Measurements from ENCODE around the gene HCAR2. TPM values are rescaled to one million over a fixed set of nuclear protein-coding genes. Genes with fewer than 3 reads are reported as not detected.

Gene HCAR2
- total RNA-seq, 3 donors from 2014 or later (not counting 1 experiment from before 2014, with no cell fraction given) = 1.3 to 8.5 (median 1.5) TPM

GRCh38 chr12:122738571-122738970 lies 35.4 kb upstream of the HCAR2 start:
- intact Hi-C loops (cut with micrococcal nuclease) = no loop called here
- H3K4me3 Mint-ChIP-seq = no peak overlapping the region
- WGBS (ENCODE audit: insufficient coverage) = 95% methylated on average over 5 of the region's 7 CpGs

DNA sequence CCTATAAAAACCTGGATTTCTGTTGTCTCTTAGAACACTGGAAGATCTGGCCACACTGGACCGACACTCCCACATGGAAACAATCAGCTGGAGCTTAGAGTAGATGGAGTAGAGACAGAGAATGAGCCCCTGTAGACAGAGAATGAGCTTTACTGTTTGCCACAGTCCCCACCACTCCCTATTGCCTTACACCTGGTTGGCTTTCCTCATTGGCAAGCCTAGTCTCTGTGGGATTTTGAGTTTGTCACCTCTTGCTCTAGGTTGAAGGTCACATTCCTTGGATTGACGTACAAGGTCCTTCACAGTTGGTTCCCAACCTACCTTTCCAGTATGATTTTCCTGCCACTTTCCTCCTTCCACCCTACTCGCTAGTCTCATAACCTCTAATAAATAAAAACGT lies 29.5 kb upstream of the HCAR2 start:
- no peaks in the 10 kb centered on the region for H3K27me3 ChIP-seq (ENCODE audit: control insufficient read depth, insufficient read depth, low read length)
- H3K4me3 ChIP-seq (ENCODE audit: low read length) = no peak overlapping the region
- Mint-ChIP-seq H3K27ac (no peak overlapping the region), H3K27me3 (ENCODE audit: low read depth in 2 of 2) (peaks cover 0 to 12% of the 10 kb centered on the region in 2 donors), H3K36me3 (no peaks in the 10 kb centered on the region), H3K4me3 (no peak overlapping the region), H3K4me1 (no peaks in the 10 kb centered on the region), H3K9me3 (no peaks in the 10 kb centered on the region)
- H3K4me1 ChIP-seq (ENCODE audit: control insufficient read depth, insufficient read depth, low read length) = no peaks in the 10 kb centered on the region
- no peak overlapping the region for H3K27ac ChIP-seq (ENCODE audit: low read length)
- ATAC-seq (no peak), DNase-seq (no peak)
- TF ChIP-seq, protein P1, sequence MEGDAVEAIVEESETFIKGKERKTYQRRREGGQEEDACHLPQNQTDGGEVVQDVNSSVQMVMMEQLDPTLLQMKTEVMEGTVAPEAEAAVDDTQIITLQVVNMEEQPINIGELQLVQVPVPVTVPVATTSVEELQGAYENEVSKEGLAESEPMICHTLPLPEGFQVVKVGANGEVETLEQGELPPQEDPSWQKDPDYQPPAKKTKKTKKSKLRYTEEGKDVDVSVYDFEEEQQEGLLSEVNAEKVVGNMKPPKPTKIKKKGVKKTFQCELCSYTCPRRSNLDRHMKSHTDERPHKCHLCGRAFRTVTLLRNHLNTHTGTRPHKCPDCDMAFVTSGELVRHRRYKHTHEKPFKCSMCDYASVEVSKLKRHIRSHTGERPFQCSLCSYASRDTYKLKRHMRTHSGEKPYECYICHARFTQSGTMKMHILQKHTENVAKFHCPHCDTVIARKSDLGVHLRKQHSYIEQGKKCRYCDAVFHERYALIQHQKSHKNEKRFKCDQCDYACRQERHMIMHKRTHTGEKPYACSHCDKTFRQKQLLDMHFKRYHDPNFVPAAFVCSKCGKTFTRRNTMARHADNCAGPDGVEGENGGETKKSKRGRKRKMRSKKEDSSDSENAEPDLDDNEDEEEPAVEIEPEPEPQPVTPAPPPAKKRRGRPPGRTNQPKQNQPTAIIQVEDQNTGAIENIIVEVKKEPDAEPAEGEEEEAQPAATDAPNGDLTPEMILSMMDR (IDR thresholded peaks at IDR 0.05) = no peak
- H3K9me3 ChIP-seq (ENCODE audit: control insufficient read depth, insufficient read depth, low read length) = no peaks in the 10 kb centered on the region
- no peaks in the 10 kb centered on the region for H3K36me3 ChIP-seq (ENCODE audit: control insufficient read depth, insufficient read depth, low read length)
- intact Hi-C loops (cut with micrococcal nuclease) = no loop called here
- 96% methylated on average over 4 of the region's 4 CpGs for WGBS (ENCODE audit: insufficient coverage)

More at GRCh38 chr12:122738571-122738970, 35.4 kb upstream of the HCAR2 start:
- TF ChIP-seq, protein P1 (IDR thresholded peaks at IDR 0.05) = no peak
- no peaks in the 10 kb centered on the region for H3K36me3 ChIP-seq (ENCODE audit: control insufficient read depth, insufficient read depth, low read length)
- Mint-ChIP-seq H3K9me3 (no peaks in the 10 kb centered on the region), H3K4me1 (no peaks in the 10 kb centered on the region), H3K27ac (no peak overlapping the region), H3K27me3 (ENCODE audit: low read depth in 2 of 2) (peaks cover 0 to 5% of the 10 kb centered on the region in 2 donors), H3K36me3 (no peaks in the 10 kb centered on the region)
- H3K4me3 ChIP-seq (ENCODE audit: low read length) = no peak overlapping the region
- H3K9me3 ChIP-seq (ENCODE audit: control insufficient read depth, insufficient read depth, low read length) = no peaks in the 10 kb centered on the region
- no peak overlapping the region for H3K27ac ChIP-seq (ENCODE audit: low read length)
- DNase-seq (no peak), ATAC-seq (no peak)
- no peaks in the 10 kb centered on the region for H3K4me1 ChIP-seq (ENCODE audit: control insufficient read depth, insufficient read depth, low read length)
- no peaks in the 10 kb centered on the region for H3K27me3 ChIP-seq (ENCODE audit: control insufficient read depth, insufficient read depth, low read length)

DNA sequence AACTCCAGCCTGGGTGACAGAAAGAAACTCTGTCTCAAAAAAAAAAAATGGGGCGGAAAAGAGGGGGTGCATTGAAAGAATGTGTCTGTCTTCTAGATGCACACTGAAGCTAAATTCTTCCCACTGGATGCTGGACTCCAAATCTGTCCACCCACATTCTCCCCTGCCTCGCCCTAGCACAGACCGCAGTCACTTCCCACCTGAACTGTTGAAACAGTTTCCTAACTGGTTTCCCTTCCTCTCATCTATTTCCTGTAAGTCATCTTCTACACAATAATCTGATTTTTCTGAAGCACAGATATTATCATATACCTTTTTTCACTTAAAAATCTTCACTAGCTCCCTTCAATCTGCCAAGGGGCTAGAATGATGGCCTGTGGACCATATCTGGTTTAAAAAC lies 29.0 kb upstream of the HCAR2 start:
- intact Hi-C loops (cut with micrococcal nuclease) = no loop called here
- H3K4me3 ChIP-seq (ENCODE audit: low read length) = no peak overlapping the region
- no peaks in the 10 kb centered on the region for H3K36me3 Mint-ChIP-seq
- no peaks in the 10 kb centered on the region for H3K36me3 ChIP-seq (ENCODE audit: control insufficient read depth, insufficient read depth, low read length)
- no peak overlapping the region for H3K27ac ChIP-seq (ENCODE audit: low read length)
- H3K4me1 ChIP-seq (ENCODE audit: control insufficient read depth, insufficient read depth, low read length) = no peaks in the 10 kb centered on the region
- TF ChIP-seq, protein P1 (IDR thresholded peaks at IDR 0.05) = no peak
- ATAC-seq (no peak), DNase-seq (no peak)
- no peaks in the 10 kb centered on the region for H3K9me3 Mint-ChIP-seq
- no peak overlapping the region for H3K27ac Mint-ChIP-seq
- no peaks in the 10 kb centered on the region for H3K9me3 ChIP-seq (ENCODE audit: control insufficient read depth, insufficient read depth, low read length)
- H3K4me3 Mint-ChIP-seq = no peak overlapping the region
- no peaks in the 10 kb centered on the region for H3K27me3 ChIP-seq (ENCODE audit: control insufficient read depth, insufficient read depth, low read length)
- H3K27me3 Mint-ChIP-seq (ENCODE audit: low read depth in 2 of 2) = peaks cover 0 to 12% of the 10 kb centered on the region in 2 donors
- H3K4me1 Mint-ChIP-seq = no peaks in the 10 kb centered on the region
- WGBS (ENCODE audit: insufficient coverage) = 62% methylated on average over 3 of the region's 3 CpGs

All from natural killer cell (primary cell).